ENCODE results near the gene TTPAL.

GRCh38 chr20:44536175-44536574 is 60.5 kb downstream of the TTPAL start:
- TF ChIP-seq, protein P1, sequence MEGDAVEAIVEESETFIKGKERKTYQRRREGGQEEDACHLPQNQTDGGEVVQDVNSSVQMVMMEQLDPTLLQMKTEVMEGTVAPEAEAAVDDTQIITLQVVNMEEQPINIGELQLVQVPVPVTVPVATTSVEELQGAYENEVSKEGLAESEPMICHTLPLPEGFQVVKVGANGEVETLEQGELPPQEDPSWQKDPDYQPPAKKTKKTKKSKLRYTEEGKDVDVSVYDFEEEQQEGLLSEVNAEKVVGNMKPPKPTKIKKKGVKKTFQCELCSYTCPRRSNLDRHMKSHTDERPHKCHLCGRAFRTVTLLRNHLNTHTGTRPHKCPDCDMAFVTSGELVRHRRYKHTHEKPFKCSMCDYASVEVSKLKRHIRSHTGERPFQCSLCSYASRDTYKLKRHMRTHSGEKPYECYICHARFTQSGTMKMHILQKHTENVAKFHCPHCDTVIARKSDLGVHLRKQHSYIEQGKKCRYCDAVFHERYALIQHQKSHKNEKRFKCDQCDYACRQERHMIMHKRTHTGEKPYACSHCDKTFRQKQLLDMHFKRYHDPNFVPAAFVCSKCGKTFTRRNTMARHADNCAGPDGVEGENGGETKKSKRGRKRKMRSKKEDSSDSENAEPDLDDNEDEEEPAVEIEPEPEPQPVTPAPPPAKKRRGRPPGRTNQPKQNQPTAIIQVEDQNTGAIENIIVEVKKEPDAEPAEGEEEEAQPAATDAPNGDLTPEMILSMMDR (conservative IDR thresholded peaks at IDR 0.05; ENCODE audit: low read depth, low read length) = no peak
- TF ChIP-seq EZH2 (IDR thresholded peaks at IDR 0.05; ENCODE audit: low read length, unreplicated experiment) = no peak
